Cardiac fibroblast (primary cell): Measurements from ENCODE around the gene PLXDC1.
"Not testable (repeated sequence)": the region's sequence is repeated elsewhere in the genome, so short reads cannot be mapped to it uniquely, and the experiment has no call there.

ENCODE experiments used
- DNase-seq, 2 donors: peaks; one replicate each; pipeline versions ENCODE4 v3.0.0 to v3.0.0-alpha.2; 2010; ENCODE audit warnings: low read depth in 2 of 2
- H3K4me3 ChIP-seq, 2 donors: replicated peaks in 1 of 2; 1 replicate in 1 of 2; 2 replicates in 1 of 2; pipeline ENCODE4 v1.5.1; 2011; ENCODE audit warnings: low read depth in 2 of 2, low read length in 2 of 2, mild to moderate bottlenecking in 2 of 2, moderate library complexity in 1 of 2
- CTCF ChIP-seq: IDR thresholded peaks from one replicate; pipeline ENCODE4 v1.5.1; 2011; ENCODE audit warnings: low read depth, mild to moderate bottlenecking, low read length, inconsistent platforms

PLXDC1 gene

GRCh38 chr17:39064374-39064773, 87.1 kb downstream of the PLXDC1 start:
- peak; percentile 32 to 81 for DNase-seq
- H3K4me3 ChIP-seq: no peak overlapping the region
- TF ChIP-seq CTCF: no peak

- DNase-seq: no peak
- TF ChIP-seq CTCF: no peak
- no peak overlapping the region for H3K4me3 ChIP-seq
These were observed 87.8 kb downstream of the PLXDC1 start for GRCh38 chr17:39063681-39064069.

- no peak for TF ChIP-seq CTCF
- no peak overlapping the region for H3K4me3 ChIP-seq
- DNase-seq: peak in 1 of 2 donors; percentile 39
These were observed 88.4 kb downstream of the PLXDC1 start for GRCh38 chr17:39062846-39063680.

GRCh38 chr17:39058524-39058923, 92.9 kb downstream of the PLXDC1 start:
- DNase-seq: no peak
- TF ChIP-seq CTCF: no peak
- H3K4me3 ChIP-seq: no peak overlapping the region

- peak overlapping the region in 1 of 2 donors; percentile 67 for H3K4me3 ChIP-seq
- no peak for TF ChIP-seq CTCF
- DNase-seq: peak in 1 of 2 donors; percentile 7
These were observed 93.7 kb downstream of the PLXDC1 start for GRCh38 chr17:39057701-39058206.

- no peak for TF ChIP-seq CTCF
- no peak overlapping the region for H3K4me3 ChIP-seq
- DNase-seq: peak in 1 of 2 donors; percentile 16
These were observed 97.3 kb downstream of the PLXDC1 start for GRCh38 chr17:39054111-39054645.

GRCh38 chr17:39052423-39052822, 99.0 kb downstream of the PLXDC1 start:
- H3K4me3 ChIP-seq, DNase-seq: not testable (repeated sequence)
